Astrocyte (in vitro differentiated cells and primary cell): ENCODE data around the gene JMJD8. TPM values are rescaled to one million over a fixed set of nuclear protein-coding genes. Genes with fewer than 3 reads are reported as not detected.

ENCODE experiments used
- DNase-seq: peaks from one replicate; pipeline ENCODE4 v3.0.0-alpha.2; 2010; ENCODE audit warnings: low read depth
- FAIRE-seq: peaks from 2 replicates; lab custom pipeline; 2011; peaks lifted over from hg19 to GRCh38; lab: Jason Lieb, UNC
- H2AFZ ChIP-seq: 2 replicates; pipeline ENCODE4 v1.6.0; 2012; ENCODE audit warnings: low read depth, low read length, inconsistent platforms
- H3K27ac ChIP-seq: 2 replicates; pipeline ENCODE4 v1.5.1; 2011; ENCODE audit warnings: low read depth, low read length, inconsistent platforms
- H3K27me3 ChIP-seq: 2 replicates; pipeline ENCODE4 v1.6.0; 2011; ENCODE audit warnings: low read length, inconsistent platforms; ENCODE audit not compliant: insufficient read depth
- H3K36me3 ChIP-seq: 2 replicates; pipeline ENCODE4 v1.5.1; 2011; ENCODE audit warnings: low read length, inconsistent platforms; ENCODE audit not compliant: insufficient read depth
- H3K4me1 ChIP-seq: 2 replicates; pipeline ENCODE4 v1.5.1; 2011; ENCODE audit warnings: low read length, inconsistent platforms; ENCODE audit not compliant: insufficient read depth
- H3K4me2 ChIP-seq: 2 replicates; pipeline ENCODE4 v1.6.0; 2012; ENCODE audit warnings: low read length, inconsistent platforms
- H3K4me3 ChIP-seq: 2 replicates; pipeline ENCODE4 v1.5.1; 2011; ENCODE audit warnings: low read depth, mild to moderate bottlenecking, low read length, inconsistent platforms; ENCODE audit not compliant: insufficient read depth
- H3K79me2 ChIP-seq: 2 replicates; pipeline ENCODE4 v1.6.0; 2012; ENCODE audit warnings: mild to moderate bottlenecking, low read length, inconsistent platforms; ENCODE audit not compliant: insufficient read depth
- H3K9ac ChIP-seq: 2 replicates; pipeline ENCODE4 v1.6.0; 2012; ENCODE audit warnings: mild to moderate bottlenecking, low read length, inconsistent platforms
- H3K9me3 ChIP-seq: 2 replicates; pipeline ENCODE4 v1.5.1; 2012; ENCODE audit warnings: low read depth, mild to moderate bottlenecking, low read length, inconsistent platforms; ENCODE audit not compliant: insufficient read depth
- H4K20me1 ChIP-seq: 2 replicates; pipeline ENCODE4 v1.6.0; 2012; ENCODE audit warnings: low read length, inconsistent platforms; ENCODE audit not compliant: insufficient read depth
- H3K27ac Mint-ChIP-seq: one replicate; pipeline ENCODE4 v1.8.0; 2021; ENCODE audit warnings: mild to moderate bottlenecking, mixed read lengths; ENCODE audit not compliant: unreplicated experiment
- H3K27me3 Mint-ChIP-seq: one replicate; pipeline ENCODE4 v1.8.0; 2021; ENCODE audit warnings: low read depth, mixed read lengths; ENCODE audit not compliant: unreplicated experiment
- H3K36me3 Mint-ChIP-seq: one replicate; pipeline ENCODE4 v1.8.0; 2021; ENCODE audit warnings: low read depth, mixed read lengths; ENCODE audit not compliant: unreplicated experiment
- H3K4me1 Mint-ChIP-seq: one replicate; pipeline ENCODE4 v1.8.0; 2021; ENCODE audit warnings: low read depth, mixed read lengths; ENCODE audit not compliant: unreplicated experiment
- H3K4me3 Mint-ChIP-seq: one replicate; pipeline ENCODE4 v1.8.0; 2021; ENCODE audit warnings: mild to moderate bottlenecking, moderate library complexity, mixed read lengths; ENCODE audit not compliant: unreplicated experiment
- H3K9me3 Mint-ChIP-seq: one replicate; pipeline ENCODE4 v1.8.0; 2021; ENCODE audit warnings: mild to moderate bottlenecking, mixed read lengths; ENCODE audit not compliant: unreplicated experiment
- CTCF ChIP-seq: IDR thresholded peaks from 2 replicates; pipeline ENCODE4 v1.5.1; 2011; ENCODE audit warnings: low read depth, mild to moderate bottlenecking, inconsistent platforms, low read length, moderate library complexity; ENCODE audit not compliant: insufficient read depth
- EZH2 ChIP-seq: IDR thresholded peaks from 2 replicates; pipeline ENCODE4 v1.6.1; 2012; ENCODE audit warnings: mild to moderate bottlenecking, low read length, inconsistent platforms; ENCODE audit not compliant: insufficient read depth
- total RNA-seq: library from RNA; stranded (reverse); gene quantifications from 2 replicates; pipeline ENCODE4 v1.2.1, GENCODE V29; 2021

Gene JMJD8
- total RNA-seq, 1 donor from 2014 or later: 26.8 TPM

- TF ChIP-seq CTCF (no peak), EZH2 (no peak)
- H3K27ac Mint-ChIP-seq: no peak overlapping the region
Measured at GRCh38 chr16:674214-674881, 9.8 kb downstream of the JMJD8 start.

GRCh38 chr16:673399-673991, 10.6 kb downstream of the JMJD8 start:
- H3K4me1 ChIP-seq: peaks cover 11% of the 10 kb centered on the region
- H2AFZ ChIP-seq: no peak overlapping the region
- no peaks in the 10 kb centered on the region for H3K9me3 ChIP-seq
- H3K27ac ChIP-seq: no peak overlapping the region
- H3K27me3 ChIP-seq: no peaks in the 10 kb centered on the region
- H3K36me3 Mint-ChIP-seq: peaks cover 2% of the 10 kb centered on the region
- H3K4me2 ChIP-seq: no peak overlapping the region
- no peak overlapping the region for H3K27ac Mint-ChIP-seq
- no peak overlapping the region for H3K9ac ChIP-seq
- no peaks in the 10 kb centered on the region for H3K36me3 ChIP-seq
- no peaks in the 10 kb centered on the region for H3K27me3 Mint-ChIP-seq
- no peak overlapping the region for H3K4me3 Mint-ChIP-seq
- FAIRE-seq (no peak), DNase-seq (no peak)
- TF ChIP-seq EZH2 (no peak), CTCF (no peak)
- H3K79me2 ChIP-seq: peaks cover 29% of the 10 kb centered on the region
- H3K4me1 Mint-ChIP-seq: peaks cover 2% of the 10 kb centered on the region
- no peaks in the 10 kb centered on the region for H3K9me3 Mint-ChIP-seq
- no peak overlapping the region for H3K4me3 ChIP-seq
- H4K20me1 ChIP-seq: peaks cover 59% of the 10 kb centered on the region

More at GRCh38 chr16:674214-674881, 9.8 kb downstream of the JMJD8 start:
- DNase-seq (no peak), FAIRE-seq (no peak)
- H3K36me3 Mint-ChIP-seq: peaks cover 2% of the 10 kb centered on the region
- Histone ChIP-seq H3K4me2 (no peak overlapping the region), H3K36me3 (no peaks in the 10 kb centered on the region), H3K4me1 (peaks cover 7% of the 10 kb centered on the region), H3K9ac (no peak overlapping the region), H2AFZ (no peak overlapping the region), H3K27me3 (no peaks in the 10 kb centered on the region), H3K9me3 (no peaks in the 10 kb centered on the region), H3K79me2 (peaks cover 20% of the 10 kb centered on the region), H3K27ac (no peak overlapping the region), H3K4me3 (no peak overlapping the region), H4K20me1 (peaks cover 53% of the 10 kb centered on the region)
- H3K27me3 Mint-ChIP-seq: no peaks in the 10 kb centered on the region
- peaks cover 2% of the 10 kb centered on the region for H3K4me1 Mint-ChIP-seq
- H3K4me3 Mint-ChIP-seq: no peak overlapping the region
- no peaks in the 10 kb centered on the region for H3K9me3 Mint-ChIP-seq

DNA sequence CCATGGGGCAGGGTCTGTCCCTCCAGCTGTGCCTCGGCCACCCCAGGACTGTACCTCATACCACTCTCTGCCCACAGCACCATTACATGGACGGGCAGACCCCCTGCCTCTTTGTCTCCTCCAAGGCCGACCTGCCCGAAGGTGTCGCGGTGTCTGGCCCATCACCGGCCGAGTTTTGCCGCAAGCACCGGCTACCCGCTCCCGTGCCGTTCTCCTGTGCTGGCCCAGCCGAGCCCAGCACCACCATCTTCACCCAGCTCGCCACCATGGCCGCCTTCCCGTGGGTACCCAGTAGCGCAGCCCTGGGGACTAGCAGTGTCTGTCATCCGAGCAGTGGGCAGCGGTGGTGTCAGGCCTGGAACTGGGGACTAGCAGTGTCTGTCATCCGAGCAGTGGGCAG, 11.3 kb downstream of the JMJD8 start:
- TF ChIP-seq EZH2 (no peak), CTCF (no peak)
- Histone ChIP-seq H3K79me2 (peaks cover 35% of the 10 kb centered on the region), H3K4me1 (peaks cover 11% of the 10 kb centered on the region), H3K27me3 (no peaks in the 10 kb centered on the region), H4K20me1 (peaks cover 59% of the 10 kb centered on the region), H3K4me2 (no peak overlapping the region), H3K9me3 (no peaks in the 10 kb centered on the region), H3K9ac (no peak overlapping the region), H3K27ac (no peak overlapping the region), H3K4me3 (no peak overlapping the region), H2AFZ (no peak overlapping the region), H3K36me3 (no peaks in the 10 kb centered on the region)
- Mint-ChIP-seq H3K4me1 (peaks cover 2% of the 10 kb centered on the region), H3K27me3 (no peaks in the 10 kb centered on the region), H3K9me3 (no peaks in the 10 kb centered on the region), H3K27ac (peak overlapping the region; percentile 26), H3K36me3 (peaks cover 2% of the 10 kb centered on the region), H3K4me3 (no peak overlapping the region)
- DNase-seq (no peak), FAIRE-seq (no peak)
